H9 (cell line): Measurements from ENCODE around the gene MIS18A. TPM values are rescaled to one million over a fixed set of nuclear protein-coding genes. Genes with fewer than 3 reads are reported as not detected.
A peak's percentile ranks its signal among the peaks of the same experiment; 100 is the strongest.

Experiments used
- DNase-seq: peaks from one replicate; pipeline ENCODE4 v3.0.0-alpha.2; 2017
- H2AFZ ChIP-seq: one replicate; pipeline ENCODE4 v1.6.1; 2013; ENCODE audit warnings: mild to moderate bottlenecking, low read length, control low read depth, moderate library complexity
- H2AK5ac ChIP-seq: 2 replicates; pipeline ENCODE4 v1.6.1; 2013; ENCODE audit warnings: low read length, control low read depth, mixed read lengths; ENCODE audit not compliant: insufficient read length
- H2BK120ac ChIP-seq: one replicate; pipeline ENCODE4 v1.6.1; 2013; ENCODE audit warnings: low read depth, mild to moderate bottlenecking, low read length, control low read depth, inconsistent platforms; ENCODE audit not compliant: poor library complexity, severe bottlenecking
- H2BK12ac ChIP-seq: 2 replicates; pipeline ENCODE4 v1.6.1; 2013; ENCODE audit warnings: low read length, control low read depth, mixed read lengths, low read depth; ENCODE audit not compliant: insufficient read length
- H2BK15ac ChIP-seq: 2 replicates; pipeline ENCODE4 v1.6.1; 2013; ENCODE audit warnings: low read depth, low read length, control low read depth
- H2BK20ac ChIP-seq: one replicate; pipeline ENCODE4 v1.6.1; 2013; ENCODE audit warnings: low read depth, mild to moderate bottlenecking, low read length, control low read depth, inconsistent platforms; ENCODE audit not compliant: poor library complexity, severe bottlenecking
- H2BK5ac ChIP-seq: 2 replicates; pipeline ENCODE4 v1.6.1; 2013; ENCODE audit warnings: low read length, control low read depth, mixed read lengths; ENCODE audit not compliant: insufficient read length
- H3K14ac ChIP-seq: 2 replicates; pipeline ENCODE4 v1.6.1; 2013; ENCODE audit warnings: low read length, control low read depth; ENCODE audit not compliant: insufficient read depth
- H3K18ac ChIP-seq: 2 replicates; pipeline ENCODE4 v1.6.1; 2013; ENCODE audit warnings: low read depth, mild to moderate bottlenecking, mixed read lengths, low read length, control low read depth; ENCODE audit not compliant: insufficient read length
- H3K23ac ChIP-seq: 2 replicates; pipeline ENCODE4 v1.6.1; 2013; ENCODE audit warnings: low read length, control low read depth, mixed read lengths, low read depth; ENCODE audit not compliant: insufficient read length
- H3K23me2 ChIP-seq: 2 replicates; pipeline ENCODE4 v1.6.1; 2013; ENCODE audit warnings: low read depth, mild to moderate bottlenecking, mixed read lengths, low read length, control low read depth; ENCODE audit not compliant: insufficient read length, poor library complexity, severe bottlenecking
- H3K27ac ChIP-seq: 2 replicates; pipeline ENCODE4 v1.5.1; 2013; ENCODE audit warnings: low read length, control low read depth, mixed read lengths, low read depth; ENCODE audit not compliant: insufficient read length
- H3K27me3 ChIP-seq: 2 replicates; pipeline ENCODE4 v1.6.1; 2013; ENCODE audit warnings: low read length, control low read depth, inconsistent platforms; ENCODE audit not compliant: insufficient read depth
- H3K4ac ChIP-seq: 2 replicates; pipeline ENCODE4 v1.6.1; 2013; ENCODE audit warnings: low read depth, mild to moderate bottlenecking, control low read depth, inconsistent platforms, low read length, moderate library complexity
- H3K4me1 ChIP-seq: 2 replicates; pipeline ENCODE4 v1.6.1; 2013; ENCODE audit warnings: low read length, control low read depth, inconsistent platforms; ENCODE audit not compliant: insufficient read depth
- H3K4me2 ChIP-seq: 2 replicates; pipeline ENCODE4 v1.6.1; 2013; ENCODE audit warnings: low read length, control low read depth, mixed read lengths; ENCODE audit not compliant: insufficient read length, insufficient read depth
- H3K56ac ChIP-seq: 2 replicates; pipeline ENCODE4 v1.6.1; 2013; ENCODE audit warnings: low read depth, mild to moderate bottlenecking, mixed read lengths, low read length, control low read depth; ENCODE audit not compliant: insufficient read length
- H3K79me1 ChIP-seq: 2 replicates; pipeline ENCODE4 v1.6.1; 2013; ENCODE audit warnings: low read depth, mild to moderate bottlenecking, moderate library complexity, low read length, control low read depth, inconsistent platforms; ENCODE audit not compliant: insufficient read depth, poor library complexity, severe bottlenecking
- H3K79me2 ChIP-seq: 2 replicates; pipeline ENCODE4 v1.6.1; 2013; ENCODE audit warnings: low read length, control low read depth, inconsistent platforms; ENCODE audit not compliant: insufficient read depth
- H3K9ac ChIP-seq: 2 replicates; pipeline ENCODE4 v1.6.1; 2013; ENCODE audit warnings: low read length, control low read depth, mixed read lengths; ENCODE audit not compliant: insufficient read length; ENCODE audit errors: extremely low read depth
- H3K9me3 ChIP-seq: one replicate; pipeline ENCODE4 v1.6.1; 2013; ENCODE audit warnings: low read depth, low read length, inconsistent platforms; ENCODE audit not compliant: control insufficient read depth
- H3T11ph ChIP-seq: one replicate; pipeline ENCODE4 v1.6.1; 2013; ENCODE audit warnings: mild to moderate bottlenecking, low read length, control low read depth, inconsistent platforms
- H4K20me1 ChIP-seq: one replicate; pipeline ENCODE4 v1.6.1; 2013; ENCODE audit not compliant: control insufficient read depth, insufficient read length, insufficient read depth
- H4K5ac ChIP-seq: 2 replicates; pipeline ENCODE4 v1.6.1; 2013; ENCODE audit warnings: low read depth, mild to moderate bottlenecking, mixed read lengths, low read length, control low read depth; ENCODE audit not compliant: insufficient read length
- H4K8ac ChIP-seq: replicated peaks from 2 replicates; pipeline ENCODE4 v1.6.1; 2013; ENCODE audit warnings: low read length, control low read depth, mixed read lengths, low read depth; ENCODE audit not compliant: insufficient read length
- H4K91ac ChIP-seq: 2 replicates; pipeline ENCODE4 v1.6.1; 2013; ENCODE audit warnings: low read depth, mild to moderate bottlenecking, moderate library complexity, mixed read lengths, low read length, control low read depth; ENCODE audit not compliant: insufficient read length
- H3K27ac Mint-ChIP-seq, 3 experiments: 2 replicates in 2 of 3; 3 replicates in 1 of 3; pipeline ENCODE4 v1.8.0; 2020 to 2021; ENCODE audit warnings: mixed read lengths in 3 of 3, mild to moderate bottlenecking in 1 of 3, moderate library complexity in 1 of 3
- H3K27me3 Mint-ChIP-seq: 2 replicates; pipeline ENCODE4 v1.8.0; 2021; ENCODE audit warnings: low read depth, mild to moderate bottlenecking, moderate library complexity, mixed read lengths
- H3K36me3 Mint-ChIP-seq, 3 experiments: 2 replicates in 2 of 3; 3 replicates in 1 of 3; pipeline ENCODE4 v1.8.0; 2020 to 2021; ENCODE audit warnings: low read depth in 3 of 3, mixed read lengths in 3 of 3; ENCODE audit not compliant: insufficient read depth in 1 of 3
- H3K4me1 Mint-ChIP-seq, 2 experiments: 2 replicates each; pipeline ENCODE4 v1.8.0; 2020; ENCODE audit warnings: mixed read lengths in 2 of 2
- H3K4me3 Mint-ChIP-seq, 2 experiments: 2 replicates in 1 of 2; 3 replicates in 1 of 2; pipeline ENCODE4 v1.8.0; 2020 to 2021; ENCODE audit warnings: mild to moderate bottlenecking in 2 of 2, mixed read lengths in 2 of 2, moderate library complexity in 1 of 2
- H3K9me3 Mint-ChIP-seq, 2 experiments: 2 replicates in 1 of 2; 3 replicates in 1 of 2; pipeline ENCODE4 v1.8.0; 2020; ENCODE audit warnings: mild to moderate bottlenecking in 2 of 2, mixed read lengths in 2 of 2, moderate library complexity in 1 of 2
- CTCF ChIP-seq: fragments of 200-600 bp; sonication (generic); conservative IDR thresholded peaks from 3 replicates; pipeline ENCODE4 v1.8.0; 2021; ENCODE audit warnings: antibody characterized with exemption, mild to moderate bottlenecking
- WGBS: extraction: QIAGEN DNeasy Blood & Tissue Kit; methylation state at CpG from one replicate; pipeline ENCODE4 v1.1.7; 2013; ENCODE audit warnings: missing lambda C conversion rate, low lambda C conversion rate, mixed read lengths; ENCODE audit not compliant: insufficient read length; ENCODE audit errors: extremely low coverage; 5-methylcytosine and 5-hydroxymethylcytosine counted together
- total RNA-seq: library from RNA; stranded (reverse); gene quantifications from 2 replicates; pipeline ENCODE4 v1.2.1, GENCODE V29; 2021

MIS18A gene
- total RNA-seq, 1 experiment from 2014 or later: 56.5 TPM

GRCh38 chr21:32322676-32323075 is 43.8 kb upstream of the MIS18A start:
- H2BK120ac ChIP-seq: no peak overlapping the region
- no peak overlapping the region for H4K5ac ChIP-seq
- H3K27me3 ChIP-seq: no peaks in the 10 kb centered on the region
- H2BK5ac ChIP-seq: no peak overlapping the region
- no peak overlapping the region for H3K4ac ChIP-seq
- H3K9me3 ChIP-seq: no peaks in the 10 kb centered on the region
- H3K4me2 ChIP-seq: no peak overlapping the region
- no peak overlapping the region for H3K56ac ChIP-seq
- no peak overlapping the region for H3K9ac ChIP-seq
- H3K27ac Mint-ChIP-seq: 0 out of 7 replicates have a peak overlapping the region, but pooled peaks of 1 of the 3 experiments have one; percentile 66
- no peak overlapping the region for H4K8ac ChIP-seq
- no peak overlapping the region for H2AFZ ChIP-seq
- H3T11ph ChIP-seq: no peak overlapping the region
- H4K91ac ChIP-seq: no peak overlapping the region
- H3K23me2 ChIP-seq: no peaks in the 10 kb centered on the region
- H3K27me3 Mint-ChIP-seq: no peaks in the 10 kb centered on the region
- no peak overlapping the region for H3K18ac ChIP-seq
- no peak overlapping the region for H2BK20ac ChIP-seq
- no peaks in the 10 kb centered on the region for H3K9me3 Mint-ChIP-seq
- no peaks in the 10 kb centered on the region for H3K79me2 ChIP-seq
- H3K79me1 ChIP-seq: no peaks in the 10 kb centered on the region
- no peak overlapping the region for H3K4me3 Mint-ChIP-seq
- no peak overlapping the region for H2BK15ac ChIP-seq
- no peaks in the 10 kb centered on the region for H4K20me1 ChIP-seq
- no peak for TF ChIP-seq CTCF
- H3K4me1 ChIP-seq: no peaks in the 10 kb centered on the region
- H3K36me3 Mint-ChIP-seq: peaks cover 52 to 94% (median 94%) of the 10 kb centered on the region in 3 experiments
- no peak overlapping the region for H2AK5ac ChIP-seq
- H3K27ac ChIP-seq: no peak overlapping the region
- H3K14ac ChIP-seq: no peak overlapping the region
- no peak overlapping the region for H2BK12ac ChIP-seq
- H3K23ac ChIP-seq: no peak overlapping the region
- WGBS: no CpG with 5 or more reads among the region's 10 CpGs
- H3K4me1 Mint-ChIP-seq: no peaks in the 10 kb centered on the region
- no peak for DNase-seq
